ENCODE measurements around the gene PLA2R1. TPM values are rescaled to one million over a fixed set of nuclear protein-coding genes. Genes with fewer than 3 reads are reported as not detected.
A peak's percentile ranks its signal among the peaks of the same experiment; 100 is the strongest.

The PLA2R1 gene
- total RNA-seq, 1 donor from 2014 or later, result 16.2 TPM

- no peak for DNase-seq (ENCODE audit: low read depth in 2 of 2)
Measured at GRCh38 chr2:159897081-159897480, 165.3 kb downstream of the PLA2R1 start.

- no peak for DNase-seq (ENCODE audit: low read depth in 2 of 2)
Measured at GRCh38 chr2:159895258-159896065, 167.0 kb downstream of the PLA2R1 start.

- DNase-seq (ENCODE audit: low read depth in 2 of 2), result no peak
Measured at GRCh38 chr2:159894145-159894838, 168.1 kb downstream of the PLA2R1 start.

GRCh38 chr2:159892990-159893810 lies 169.2 kb downstream of the PLA2R1 start:
- no peak for DNase-seq (ENCODE audit: low read depth in 2 of 2)

GRCh38 chr2:159891917-159892730 lies 170.3 kb downstream of the PLA2R1 start:
- peak in 1 of 2 donors; percentile 55 for DNase-seq (ENCODE audit: low read depth in 2 of 2)

- DNase-seq (ENCODE audit: low read depth in 2 of 2), result no peak
Measured at GRCh38 chr2:159891267-159891588, 171.2 kb downstream of the PLA2R1 start.

GRCh38 chr2:159890551-159891266 lies 171.7 kb downstream of the PLA2R1 start:
- DNase-seq (ENCODE audit: low read depth in 2 of 2), result peak in 1 of 2 donors; percentile 17

- no peak for DNase-seq (ENCODE audit: low read depth in 2 of 2)
Measured at GRCh38 chr2:159882130-159882745, 180.2 kb downstream of the PLA2R1 start.

Other genes starting within 250 kb of the PLA2R1 start
- gene LY75, start 157.9 kb downstream of the PLA2R1 start, total RNA-seq, result 7.6 and 12.7 TPM in 2 replicates
- not detected in 2 replicates for gene ITGB6, start 137.7 kb upstream of the PLA2R1 start, total RNA-seq

Data from dermis microvascular lymphatic vessel endothelial cell (primary cell).